IMR-90 (cell line): ENCODE results near the gene SLC35F1. TPM values are rescaled to one million over a fixed set of nuclear protein-coding genes. Genes with fewer than 3 reads are reported as not detected.

ENCODE experiments used
- ATAC-seq: fragments of 200-7000 bp; cut with Tn5 transposase; 2 replicates; pipeline ENCODE4 v1.9.1; 2020; ENCODE audit warnings: low read depth, mild to moderate bottlenecking, moderate library complexity
- BruUV-seq: library from RNA; stranded (reverse); fragments of 400-500 nt; replicated peaks from 2 replicates; lab custom pipeline; 2021; lab: Mats Ljungman, UMichigan
- CTCF ChIA-PET: fragments of 300-600 bp; formaldehyde crosslinking; extraction: SDS; loops from one replicate; lab custom pipeline; 2021; ENCODE audit warnings: antibody characterized with exemption; lab: Yijun Ruan, JAX
- POLR2A ChIA-PET: fragments of 300-600 bp; sonication (Branson Sonifier 250); formaldehyde crosslinking; loops from one replicate; lab custom pipeline; 2022; ENCODE audit warnings: antibody characterized with exemption; ENCODE audit not compliant: unreplicated experiment; lab: Charles Lee
- DNase-seq: peaks from one replicate; pipeline ENCODE4 v3.0.0; 2013
- H2AFZ ChIP-seq: replicated peaks from 2 replicates; pipeline ENCODE3; 2013; ENCODE audit warnings: low read length, mild to moderate bottlenecking; ENCODE audit not compliant: poor library complexity
- H2AK5ac ChIP-seq: 2 replicates; pipeline ENCODE4 v1.6.1; 2013; ENCODE audit warnings: low read depth, low read length, inconsistent platforms
- H2AK9ac ChIP-seq: replicated peaks from 2 replicates; pipeline ENCODE3; 2013; ENCODE audit warnings: mild to moderate bottlenecking, low read depth, low read length, moderate library complexity; ENCODE audit not compliant: poor library complexity
- H2BK120ac ChIP-seq: 2 replicates; pipeline ENCODE4 v1.6.1; 2013; ENCODE audit warnings: low read depth, low read length, inconsistent platforms
- H2BK15ac ChIP-seq: 3 replicates; pipeline ENCODE4 v1.6.1; 2013; ENCODE audit warnings: low read depth, low read length, inconsistent platforms
- H2BK20ac ChIP-seq: 2 replicates; pipeline ENCODE4 v1.6.1; 2013; ENCODE audit warnings: low read depth, mild to moderate bottlenecking, inconsistent platforms, low read length, moderate library complexity
- H2BK5ac ChIP-seq: 2 replicates; pipeline ENCODE4 v1.6.1; 2013; ENCODE audit warnings: mild to moderate bottlenecking, low read depth, low read length, inconsistent platforms; ENCODE audit not compliant: poor library complexity, severe bottlenecking
- H3K14ac ChIP-seq: replicated peaks from 2 replicates; pipeline ENCODE4 v1.6.1; 2013; ENCODE audit warnings: low read depth, low read length, inconsistent platforms
- H3K18ac ChIP-seq: 2 replicates; pipeline ENCODE4 v1.6.1; 2013; ENCODE audit warnings: low read depth, low read length, control low read depth
- H3K23ac ChIP-seq: 2 replicates; pipeline ENCODE4 v1.6.1; 2013; ENCODE audit warnings: low read depth, low read length, inconsistent platforms
- H3K27ac ChIP-seq: 2 replicates; pipeline ENCODE4 v1.5.1; 2013; ENCODE audit warnings: mild to moderate bottlenecking, control low read depth, low read length; ENCODE audit not compliant: insufficient read depth
- H3K27me3 ChIP-seq: 2 replicates; pipeline ENCODE4 v1.6.1; 2013; ENCODE audit warnings: low read length; ENCODE audit not compliant: control insufficient read depth, insufficient read depth
- H3K36me3 ChIP-seq: 2 replicates; pipeline ENCODE4 v1.6.1; 2013; ENCODE audit warnings: low read length, mixed read lengths; ENCODE audit not compliant: control insufficient read depth, insufficient read depth
- H3K4ac ChIP-seq: 2 replicates; pipeline ENCODE4 v1.6.1; 2013; ENCODE audit warnings: low read depth, low read length, inconsistent platforms
- H3K4me1 ChIP-seq: 2 replicates; pipeline ENCODE4 v1.6.1; 2013; ENCODE audit warnings: low read length, mixed read lengths; ENCODE audit not compliant: control insufficient read depth, insufficient read depth
- H3K4me2 ChIP-seq: 2 replicates; pipeline ENCODE4 v1.6.1; 2013; ENCODE audit warnings: low read depth, mild to moderate bottlenecking, control low read depth, low read length, moderate library complexity
- H3K4me3 ChIP-seq: 2 replicates; pipeline ENCODE4 v1.5.1; 2013; ENCODE audit warnings: low read depth, mild to moderate bottlenecking, control low read depth, low read length, moderate library complexity; ENCODE audit not compliant: insufficient read depth
- H3K56ac ChIP-seq: 2 replicates; pipeline ENCODE4 v1.6.1; 2013; ENCODE audit warnings: low read length, inconsistent platforms; ENCODE audit not compliant: insufficient read depth; ENCODE audit errors: extremely low read depth
- H3K79me1 ChIP-seq, 2 experiments: 2 replicates each; pipeline ENCODE4 v1.6.1; 2013; ENCODE audit warnings: low read length in 2 of 2, inconsistent platforms in 1 of 2, low read depth in 1 of 2
- H3K9ac ChIP-seq: 2 replicates; pipeline ENCODE4 v1.6.1; 2013; ENCODE audit warnings: low read depth, low read length, control low read depth
- H3K9me1 ChIP-seq: 2 replicates; pipeline ENCODE4 v1.6.1; 2013; ENCODE audit warnings: low read length, inconsistent platforms; ENCODE audit not compliant: insufficient read depth
- H3K9me3 ChIP-seq: 2 replicates; pipeline ENCODE4 v1.6.1; 2013; ENCODE audit warnings: low read length; ENCODE audit not compliant: control insufficient read depth, insufficient read depth
- H4K20me1 ChIP-seq: 2 replicates; pipeline ENCODE4 v1.6.1; 2013; ENCODE audit warnings: low read length, inconsistent platforms; ENCODE audit not compliant: insufficient read depth
- H4K5ac ChIP-seq: 2 replicates; pipeline ENCODE4 v1.6.1; 2013; ENCODE audit warnings: mild to moderate bottlenecking, low read depth, low read length, control low read depth
- H4K8ac ChIP-seq, 2 experiments: 2 replicates each; pipeline ENCODE4 v1.6.1; 2013; ENCODE audit warnings: low read depth in 2 of 2, low read length in 2 of 2, control low read depth in 1 of 2, inconsistent platforms in 1 of 2
- H4K91ac ChIP-seq: 2 replicates; pipeline ENCODE4 v1.6.1; 2013; ENCODE audit warnings: low read depth, low read length, inconsistent platforms; ENCODE audit not compliant: insufficient read depth
- BHLHE40 ChIP-seq: fragments of 150-350 bp; IDR thresholded peaks from 2 replicates; pipeline ENCODE4 v1.6.1; 2016; ENCODE audit warnings: mild to moderate bottlenecking, low read depth, low read length
- MXI1 ChIP-seq: IDR thresholded peaks from 2 replicates; pipeline ENCODE4 v1.6.1; 2012; ENCODE audit warnings: low read depth, mild to moderate bottlenecking, low read length, moderate library complexity, borderline replicate concordance
- POLR2A ChIP-seq: IDR thresholded peaks from 2 replicates; pipeline ENCODE4 v1.6.1; 2012; ENCODE audit warnings: mild to moderate bottlenecking, low read depth, low read length
- RAD21 ChIP-seq: IDR thresholded peaks from 2 replicates; pipeline ENCODE4 v1.6.1; 2012; ENCODE audit warnings: low read length, improper control_type of control experiment
- WGBS, 2 experiments: methylation state at CpG; one replicate each; pipeline versions ENCODE4 v1.1.5 to v1.1.7; 2013; ENCODE audit warnings: missing lambda C conversion rate in 2 of 2; ENCODE audit not compliant: insufficient read length in 1 of 2; ENCODE audit errors: extremely low coverage in 2 of 2; 5-methylcytosine and 5-hydroxymethylcytosine counted together
- dilution Hi-C: fragments of 300-500 bp; cut with HindIII; formaldehyde crosslinking; loops from one replicate; pipeline ENCODE4 v1.14.3; 2018; ENCODE audit warnings: low sequenced_read_pairs; ENCODE audit not compliant: unreplicated experiment
- in situ Hi-C: fragments of 300-500 bp; cut with MboI; formaldehyde crosslinking; loops from 3 replicates; pipeline ENCODE4 v1.14.3; 2019; ENCODE audit warnings: low sequenced_read_pairs, inconsistent platforms, mixed read lengths
- intact Hi-C: fragments of 100-400 bp; cut with micrococcal nuclease; formaldehyde crosslinking; loops from 2 replicates; pipeline ENCODE4 v1.10.0; 2022
- polyA plus RNA-seq, 3 experiments: library from polyadenylated mRNA; depleted of rRNA; stranded (reverse); fragments of >200 nt; gene quantifications; 2 replicates each; pipeline ENCODE4 v1.2.3, GENCODE V29; 2012; ENCODE audit warnings: low replicate concordance in 1 of 3
- total RNA-seq: library from RNA; depleted of rRNA; stranded (reverse); fragments of >200 nt; gene quantifications from 2 replicates; pipeline ENCODE4 v1.2.3, GENCODE V29; 2012

SLC35F1 gene
- total and polyA plus RNA-seq, 2 of the 4 experiments (the other 2 are of a cell fraction): not detected

GRCh38 chr6:118324116-118324515, 417.1 kb downstream of the SLC35F1 start:
- Histone ChIP-seq H4K91ac (no peak overlapping the region), H2AK9ac (no peak overlapping the region), H3K27ac (no peak overlapping the region), H3K14ac (no peak overlapping the region), H3K23ac (no peak overlapping the region), H3K9me3 (no peaks in the 10 kb centered on the region), H2BK20ac (no peak overlapping the region), H2AK5ac (no peak overlapping the region), H4K20me1 (no peaks in the 10 kb centered on the region), H3K9me1 (peaks cover 3% of the 10 kb centered on the region; the same call in 1 of the 2 replicates), H3K36me3 (no peaks in the 10 kb centered on the region), H3K4ac (no peak overlapping the region; the same call in 1 of the 2 replicates), H3K79me1 (no peaks in the 10 kb centered on the region), H3K27me3 (no peaks in the 10 kb centered on the region), H2BK5ac (no peak overlapping the region), H3K4me1 (peaks cover 4% of the 10 kb centered on the region; the same call in 1 of the 2 replicates), H3K18ac (no peak overlapping the region), H2BK120ac (no peak overlapping the region), H2AFZ (no peak overlapping the region), H2BK15ac (no peak overlapping the region), H3K4me3 (no peak overlapping the region), H3K4me2 (no peak overlapping the region), H3K9ac (no peak overlapping the region), H4K8ac (no peak overlapping the region), H3K56ac (no peak overlapping the region), H4K5ac (no peak overlapping the region)
- POLR2A ChIA-PET: no interaction called here
- ATAC-seq (no peak), DNase-seq (no peak)
- no CpG with 5 or more reads among the region's 5 CpGs for WGBS, 2 experiments
- CTCF ChIA-PET: interaction anchor here (0.9 kb wide), 1 partner anchor 63 kb away, joined by 3 read pairs; no protein-coding TSS in a partner anchor
- dilution Hi-C loops (no loop called here), in situ Hi-C loops (no loop called here), intact Hi-C loops (no loop called here)
- TF ChIP-seq BHLHE40 (no peak), POLR2A (no peak), RAD21 (no peak), MXI1 (no peak)
- BruUV-seq: no TSS peak
